GM12873 (cell line): ENCODE measurements around the gene VCP.

Source experiments
- CTCF ChIP-seq: IDR thresholded peaks from 2 replicates; pipeline ENCODE4 v1.5.1; 2012; ENCODE audit warnings: low read depth, mild to moderate bottlenecking, moderate library complexity, low read length, control low read depth; ENCODE audit not compliant: insufficient read depth; ENCODE audit errors: missing control alignments

VCP gene

DNA sequence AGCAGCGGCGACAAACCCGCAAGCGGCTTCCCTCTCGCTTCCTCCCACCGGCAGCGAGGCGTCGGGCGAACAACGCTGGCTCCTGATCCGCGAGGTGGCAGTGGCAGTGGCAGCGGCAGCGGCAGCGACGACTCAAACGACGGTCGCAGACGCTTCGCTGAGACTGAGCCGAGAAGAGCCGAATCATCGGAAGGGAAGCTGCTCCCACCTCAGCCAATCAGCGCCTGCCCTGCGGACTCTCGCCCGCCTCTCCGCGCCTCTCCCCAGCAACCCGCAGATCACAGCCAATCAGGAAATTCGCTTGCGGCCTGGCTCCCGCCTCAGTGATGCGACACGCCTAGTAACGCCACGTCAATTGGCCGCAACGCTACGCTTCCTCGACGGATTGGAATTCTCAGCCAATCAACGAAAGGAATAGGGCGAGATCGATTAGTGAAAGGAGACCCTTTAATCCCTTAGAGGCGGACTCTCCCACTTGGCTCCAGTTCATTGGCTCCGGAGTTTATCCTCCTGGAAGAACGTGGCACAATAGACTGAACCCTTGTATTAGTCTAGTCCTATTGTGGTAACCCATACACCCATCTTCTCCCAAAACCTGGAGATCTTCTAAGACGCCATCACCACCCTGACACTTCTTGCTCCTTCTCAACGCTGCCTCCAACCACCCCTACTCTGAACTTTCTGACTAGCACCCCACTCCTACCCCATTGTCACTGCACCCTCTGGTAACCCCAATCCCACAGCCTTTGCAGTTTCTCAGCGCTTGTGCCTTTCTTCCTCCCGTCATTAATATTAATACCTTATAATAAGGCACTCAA is at the start of gene VCP:
Gene VCP (minus strand): TSS at position 165 of the 818 bp plus-strand sequence. CDS start 272 bp downstream, outside the sequence.
- no peak for TF ChIP-seq CTCF

DNA sequence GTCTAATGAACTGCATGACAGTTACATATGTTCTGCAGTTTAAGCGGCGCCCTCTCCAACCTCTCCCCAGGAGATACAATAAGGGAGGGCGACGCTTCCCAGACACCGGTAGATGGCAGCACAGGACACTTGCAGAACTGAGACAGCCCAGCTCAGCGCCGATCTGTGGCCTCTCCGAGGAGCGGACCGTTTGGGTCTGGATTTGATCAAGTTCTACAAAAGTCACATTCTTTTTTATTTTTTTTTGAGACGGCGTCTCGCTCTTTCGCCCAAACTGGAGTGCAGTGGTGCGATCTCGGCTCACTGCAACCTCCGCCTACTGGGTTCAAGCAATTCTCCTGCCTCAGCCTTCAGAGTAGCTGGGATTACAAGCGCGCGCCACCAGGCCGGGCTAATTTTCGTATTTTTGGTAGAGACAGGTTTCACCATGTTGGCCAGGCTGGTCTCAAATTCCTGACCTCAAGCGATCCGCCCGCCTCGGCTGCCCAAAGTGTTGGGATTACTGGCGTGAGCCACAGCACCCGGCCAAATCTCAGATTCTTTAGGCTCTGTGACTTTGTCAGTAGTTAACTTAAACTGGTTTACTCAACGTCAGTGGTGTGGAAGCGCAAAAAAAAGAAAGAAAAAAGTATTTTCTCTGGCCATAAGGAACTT is 44.6 kb upstream of the VCP start:
- TF ChIP-seq CTCF, result peak; percentile 96

DNA sequence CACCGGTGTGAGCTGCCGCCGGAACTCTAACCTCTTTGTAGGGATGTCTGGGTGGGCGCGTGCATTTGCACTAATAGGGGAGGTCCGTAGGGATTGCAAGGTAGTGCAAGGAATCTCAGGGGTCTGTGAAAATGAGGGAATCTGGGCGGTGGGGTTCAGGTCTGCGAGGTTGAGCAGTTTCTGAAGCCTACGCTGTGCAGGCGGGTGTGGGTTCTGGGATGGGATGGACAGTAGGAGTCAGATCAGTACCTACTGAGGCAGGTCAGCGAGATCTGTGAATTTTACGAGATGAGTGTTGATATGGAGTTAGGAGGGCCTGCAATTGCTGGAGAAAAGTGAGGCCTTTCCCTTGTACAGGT is 44.1 kb upstream of the VCP start:
- no peak for TF ChIP-seq CTCF

- no peak for TF ChIP-seq CTCF
These were observed 43.5 kb upstream of the VCP start, which contains the start of gene ATOSB for GRCh38 chr9:35115680-35116538. Gene ATOSB (minus strand): TSS chr9:35115862. CDS start chr9:35108274, 7,588 bp downstream.

DNA sequence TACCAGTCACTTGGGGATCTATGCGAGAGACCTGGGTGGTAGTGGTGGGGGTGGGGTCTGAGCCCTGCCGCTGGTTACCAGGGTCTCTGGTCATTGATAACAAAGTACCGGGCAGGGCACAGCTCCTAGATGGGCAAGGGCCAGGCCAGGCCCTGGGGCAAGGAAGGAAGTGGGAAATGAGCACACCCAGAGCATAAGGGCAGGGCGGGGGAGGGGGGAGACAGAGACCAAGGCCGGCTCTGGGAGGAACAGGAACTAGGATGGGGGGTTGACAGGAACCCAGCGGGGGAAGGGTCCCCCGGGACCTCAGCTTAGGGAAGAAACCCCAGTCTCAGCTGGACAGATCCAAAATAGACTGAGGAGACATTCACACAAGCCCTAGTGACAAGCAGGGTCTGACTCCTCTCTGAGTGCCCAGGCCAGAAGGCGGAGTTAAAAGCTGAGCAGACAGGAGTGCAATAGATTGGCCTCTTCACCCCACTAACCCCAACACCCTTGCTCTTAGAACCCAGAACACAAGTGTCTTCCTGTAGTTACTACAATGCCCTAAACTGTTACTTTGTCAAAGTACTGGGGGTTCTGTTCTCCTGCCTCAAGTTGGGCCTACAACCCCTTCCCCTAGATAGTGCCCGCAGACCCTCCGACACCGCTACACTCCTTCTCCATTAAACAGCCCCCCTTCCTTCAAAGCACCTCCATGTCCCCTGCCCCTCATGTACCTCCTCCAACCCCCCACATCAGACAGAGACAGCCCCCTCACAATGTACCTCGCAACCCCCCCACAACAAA is 42.6 kb upstream of the VCP start:
- TF ChIP-seq CTCF, result no peak

DNA sequence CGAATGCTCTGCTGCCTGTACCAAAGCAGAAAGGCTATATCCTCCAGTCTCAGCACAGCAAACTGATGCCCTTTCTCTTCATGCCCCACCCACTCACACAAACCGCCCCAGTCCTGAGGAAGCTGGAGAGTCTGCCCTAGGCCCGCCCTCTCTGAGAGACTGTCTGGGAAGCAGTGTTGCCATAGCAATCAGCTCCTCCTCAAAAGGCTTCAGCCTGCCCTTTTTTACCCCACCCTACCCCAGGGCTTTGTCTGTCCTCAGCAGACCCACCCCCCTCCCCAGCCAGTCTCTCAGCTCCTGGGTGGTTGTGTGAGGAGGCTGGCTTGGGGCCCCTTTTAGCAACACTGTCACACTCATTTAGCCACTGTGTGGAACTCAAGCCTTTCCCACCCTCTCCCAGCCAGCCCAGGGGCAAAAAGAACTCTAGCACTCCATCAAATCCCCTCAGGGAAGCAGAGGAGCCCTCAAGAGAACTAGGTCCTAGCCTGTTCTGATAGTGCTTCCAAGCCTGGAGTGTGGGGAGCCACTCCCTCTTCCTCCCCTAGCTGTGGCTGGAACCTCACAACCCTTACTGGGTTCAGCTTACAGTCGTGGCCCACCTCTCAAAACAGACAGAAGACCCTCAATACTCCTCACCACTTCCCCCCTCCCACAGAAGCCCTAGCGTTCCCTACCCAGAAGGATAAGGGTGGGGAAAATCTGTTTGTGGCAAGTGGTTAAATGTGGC is 41.9 kb upstream of the VCP start:
- no peak for TF ChIP-seq CTCF
